ENCODE data around the gene CMKLR1. TPM values are rescaled to one million over a fixed set of nuclear protein-coding genes. Genes with fewer than 3 reads are reported as not detected.

CMKLR1 gene
- total RNA-seq, 1 experiment from 2014 or later = 0.15 TPM

- BruUV-seq (replicated peaks) = no TSS peak
- Histone ChIP-seq H3K9ac (ENCODE audit: low read length) (no peak overlapping the region), H3K4me3 (replicated peaks in 1 of 2; ENCODE audit: low read depth in 1 of 2, low read length in 2 of 2) (no peak overlapping the region), H3K9me3 (ENCODE audit: control insufficient read depth in 1 of 2, insufficient read depth in 1 of 2, low read depth in 1 of 2, low read length in 2 of 2) (no peaks in the 10 kb centered on the region), H3K4me1 (ENCODE audit: control insufficient read depth in 1 of 2, insufficient read depth in 2 of 2, low read length in 2 of 2) (no peaks in the 10 kb centered on the region), H3K79me2 (ENCODE audit: insufficient read depth, low read length) (no peaks in the 10 kb centered on the region), H3K27me3 (ENCODE audit: insufficient read depth, low read length) (peaks cover 58% of the 10 kb centered on the region), H2AFZ (ENCODE audit: low read depth, low read length, poor library complexity, severe bottlenecking) (no peak overlapping the region), H3K36me3 (ENCODE audit: control insufficient read depth in 1 of 2, insufficient read depth in 2 of 2, low read length in 2 of 2) (no peaks in the 10 kb centered on the region), H3K4me2 (ENCODE audit: low read length) (no peak overlapping the region), H4K20me1 (ENCODE audit: insufficient read depth) (no peaks in the 10 kb centered on the region), H3K27ac (ENCODE audit: low read depth, low read length) (no peak overlapping the region), H3K9me2 (ENCODE audit: insufficient read depth) (no peaks in the 10 kb centered on the region)
- intact Hi-C loops (cut with micrococcal nuclease) = no loop called here
- POLR2A ChIA-PET = no interaction called here
- TF ChIP-seq SRF (IDR thresholded peaks at IDR 0.05; ENCODE audit: low read depth) = no peak
- TF ChIP-seq EZH2phosphoT487 (IDR thresholded peaks at IDR 0.05; ENCODE audit: borderline replicate concordance) = no peak
- TF ChIP-seq CEBPB (IDR thresholded peaks at IDR 0.05; ENCODE audit: low read depth) = no peak
- no peak for TF ChIP-seq RAD21 (IDR thresholded peaks at IDR 0.05; ENCODE audit: low read depth)
- RAD21 ChIA-PET (ENCODE audit: low non-redundant PET in 1 of 2, low total read pairs in 2 of 2, uncharacterized antibody in 2 of 2, unreplicated experiment in 2 of 2) = no interaction called here
- CTCF ChIA-PET = no interaction called here
- DNase-seq (ENCODE audit: low read depth, low spot score) (no peak), ATAC-seq (no peak)
Measured at GRCh38 chr12:108270035-108270848, 68.9 kb downstream of the CMKLR1 start.

- RAD21 ChIA-PET (ENCODE audit: low non-redundant PET in 1 of 2, low total read pairs in 2 of 2, uncharacterized antibody in 2 of 2, unreplicated experiment in 2 of 2) = no interaction called here
- POLR2A ChIA-PET = no interaction called here
- CTCF ChIA-PET = no interaction called here
- H3K27me3 ChIP-seq (ENCODE audit: insufficient read depth, low read length) = peaks cover 61% of the 10 kb centered on the region
- H3K9me3 ChIP-seq (ENCODE audit: control insufficient read depth in 1 of 2, insufficient read depth in 1 of 2, low read depth in 1 of 2, low read length in 2 of 2) = no peaks in the 10 kb centered on the region
- no peak overlapping the region for H2AFZ ChIP-seq (ENCODE audit: low read depth, low read length, poor library complexity, severe bottlenecking)
- H3K27ac ChIP-seq (ENCODE audit: low read depth, low read length) = no peak overlapping the region
- intact Hi-C loops (cut with micrococcal nuclease) = no loop called here
- H3K4me2 ChIP-seq (ENCODE audit: low read length) = no peak overlapping the region
- no peak for TF ChIP-seq POLR2AphosphoS5 (IDR thresholded peaks at IDR 0.05; ENCODE audit: low read depth, low read length)
- H4K20me1 ChIP-seq (ENCODE audit: insufficient read depth) = no peaks in the 10 kb centered on the region
- no peak for ATAC-seq
- no peaks in the 10 kb centered on the region for H3K79me2 ChIP-seq (ENCODE audit: insufficient read depth, low read length)
- H3K36me3 ChIP-seq (ENCODE audit: control insufficient read depth in 1 of 2, insufficient read depth in 2 of 2, low read length in 2 of 2) = no peaks in the 10 kb centered on the region
- H3K4me3 ChIP-seq (replicated peaks in 1 of 2; ENCODE audit: low read depth in 1 of 2, low read length in 2 of 2) = no peak overlapping the region
- no peaks in the 10 kb centered on the region for H3K9me2 ChIP-seq (ENCODE audit: insufficient read depth)
- H3K4me1 ChIP-seq (ENCODE audit: control insufficient read depth in 1 of 2, insufficient read depth in 2 of 2, low read length in 2 of 2) = no peaks in the 10 kb centered on the region
- no peak for DNase-seq (ENCODE audit: low read depth, low spot score)
- no peak overlapping the region for H3K9ac ChIP-seq (ENCODE audit: low read length)
- BruUV-seq (replicated peaks) = no TSS peak
Measured at GRCh38 chr12:108269224-108269623, 69.9 kb downstream of the CMKLR1 start.
